HepG2 (cell line): Measurements from ENCODE around the gene ARL8A. TPM values are rescaled to one million over a fixed set of nuclear protein-coding genes. Genes with fewer than 3 reads are reported as not detected.
A peak's percentile ranks its signal among the peaks of the same experiment; 100 is the strongest.

Experiments used
- AKAP8 ChIP-seq: sonication (generic); formaldehyde crosslinking; IDR thresholded peaks from 2 replicates; pipeline ENCODE4 v1.5.1; 2020; ENCODE audit warnings: mild to moderate bottlenecking, missing genetic modification reagents
- ARID3A ChIP-seq: IDR thresholded peaks from 2 replicates; pipeline ENCODE4 v1.6.1; 2012; ENCODE audit warnings: low read depth, low read length, improper control_type of control experiment
- ARNT2 ChIP-seq: sonication (generic); formaldehyde crosslinking; IDR thresholded peaks from 2 replicates; pipeline ENCODE4 v1.8.0; 2022; ENCODE audit warnings: mild to moderate bottlenecking, low read depth, missing genetic modification reagents, moderate library complexity
- BRCA1 ChIP-seq: sonication (generic); formaldehyde crosslinking; IDR thresholded peaks from 2 replicates; pipeline ENCODE4 v1.4.0; 2020; ENCODE audit warnings: missing genetic modification reagents
- CCDC6 ChIP-seq: sonication (generic); formaldehyde crosslinking; IDR thresholded peaks from 2 replicates; pipeline ENCODE4 v1.8.1; 2022; ENCODE audit warnings: mild to moderate bottlenecking, missing genetic modification reagents, moderate library complexity
- CREM ChIP-seq, 2 experiments: sonication (generic) in 1 of 2; formaldehyde crosslinking in 1 of 2; IDR thresholded peaks; 2 replicates each; pipeline versions ENCODE4 v1.4.0 to v1.6.1; 2016 to 2020; ENCODE audit warnings: antibody characterized with exemption in 1 of 2, mild to moderate bottlenecking in 1 of 2, missing genetic modification reagents in 1 of 2
- DRAP1 ChIP-seq: IDR thresholded peaks from 2 replicates; pipeline ENCODE4 v1.6.1; 2016; ENCODE audit warnings: missing genetic modification reagents, missing compliant biosample characterization
- ELF3 ChIP-seq: IDR thresholded peaks from 2 replicates; pipeline ENCODE4 v1.6.1; 2016; ENCODE audit warnings: missing genetic modification reagents, missing compliant biosample characterization
- GABPA ChIP-seq, 2 experiments: IDR thresholded peaks; 2 replicates each; pipeline ENCODE4 v1.6.1; 2011 to 2016; ENCODE audit warnings: low read depth in 2 of 2, low read length in 1 of 2, missing biosample characterization in 1 of 2, missing genetic modification characterization in 1 of 2
- HIC2 ChIP-seq: sonication (generic); formaldehyde crosslinking; IDR thresholded peaks from 2 replicates; pipeline ENCODE4 v1.9.0; 2022; ENCODE audit warnings: low read depth, missing genetic modification reagents
- HNRNPL ChIP-seq: fragments of 200-400 bp; formaldehyde crosslinking; IDR thresholded peaks from 2 replicates; pipeline ENCODE4 v1.6.1; 2017; ENCODE audit warnings: mild to moderate bottlenecking, low read depth, low read length
- KLF12 ChIP-seq: sonication (generic); formaldehyde crosslinking; IDR thresholded peaks from 2 replicates; pipeline ENCODE4 v1.4.0; 2020; ENCODE audit warnings: missing genetic modification reagents, borderline replicate concordance
- NFE2 ChIP-seq: sonication (generic); formaldehyde crosslinking; IDR thresholded peaks from 2 replicates; pipeline ENCODE4 v1.4.0; 2020; ENCODE audit warnings: missing genetic modification reagents
- ZBTB20 ChIP-seq: sonication (generic); formaldehyde crosslinking; IDR thresholded peaks from 2 replicates; pipeline ENCODE4 v1.8.1; 2023; ENCODE audit warnings: missing genetic modification reagents, low read depth, mild to moderate bottlenecking, borderline replicate concordance
- ZBTB39 ChIP-seq: sonication (generic); formaldehyde crosslinking; IDR thresholded peaks from 2 replicates; pipeline ENCODE4 v1.5.0; 2020; ENCODE audit warnings: missing genetic modification reagents
- ZC3H13 ChIP-seq: sonication (generic); formaldehyde crosslinking; IDR thresholded peaks from 2 replicates; pipeline ENCODE4 v1.8.1; 2023; ENCODE audit warnings: mild to moderate bottlenecking, missing genetic modification reagents, moderate library complexity
- ZFY ChIP-seq: sonication (generic); formaldehyde crosslinking; IDR thresholded peaks from 2 replicates; pipeline ENCODE4 v1.4.0; 2020; ENCODE audit warnings: missing genetic modification reagents
- ZNF292 ChIP-seq: sonication (generic); formaldehyde crosslinking; IDR thresholded peaks from 2 replicates; pipeline ENCODE4 v1.8.1; 2022; ENCODE audit warnings: mild to moderate bottlenecking, low read depth, missing genetic modification reagents, borderline replicate concordance
- ZNF552 ChIP-seq: sonication (generic); formaldehyde crosslinking; IDR thresholded peaks from 2 replicates; pipeline ENCODE4 v1.9.0; 2022; ENCODE audit warnings: missing genetic modification reagents, mild to moderate bottlenecking, borderline replicate concordance
- ZNF572 ChIP-seq: sonication (generic); formaldehyde crosslinking; IDR thresholded peaks from 2 replicates; pipeline ENCODE4 v1.5.1; 2020; ENCODE audit warnings: mild to moderate bottlenecking, missing genetic modification reagents
- ZNF614 ChIP-seq: IDR thresholded peaks from 2 replicates; pipeline ENCODE4 v1.6.1; 2018; ENCODE audit warnings: missing biosample characterization, missing genetic modification reagents, inconsistent platforms, borderline replicate concordance
- ZNF670 ChIP-seq: sonication (generic); formaldehyde crosslinking; IDR thresholded peaks from 2 replicates; pipeline ENCODE4 v1.8.0; 2022; ENCODE audit warnings: mild to moderate bottlenecking, missing genetic modification reagents, borderline replicate concordance
- ZNF781 ChIP-seq: sonication (generic); formaldehyde crosslinking; IDR thresholded peaks from 2 replicates; pipeline ENCODE4 v1.5.1; 2020; ENCODE audit warnings: borderline replicate concordance, mild to moderate bottlenecking, missing genetic modification reagents; ENCODE audit errors: not compliant biosample characterization
- polyA plus RNA-seq, 8 experiments: library from polyadenylated mRNA; depleted of rRNA in 3 of 8; stranded (reverse) in 7 of 8; unstranded in 1 of 8; fragments of >200 nt; fragmentation: Illumina TruSeq in 4 of 8; extraction: Trizol in 4 of 8; gene quantifications; 2 replicates each; pipeline versions ENCODE4 v1.2.1 to v1.2.3, GENCODE V29; 2011 to 2016; ENCODE audit warnings: low read depth in 4 of 8, missing spikeins in 1 of 8, mixed read lengths in 1 of 8; ENCODE audit not compliant: insufficient read depth in 1 of 8
- total RNA-seq, 5 experiments: library from RNA; depleted of rRNA; stranded (reverse); fragments of >200 nt; fragmentation: Illumina TruSeq; extraction: Trizol; gene quantifications; 2 replicates each; pipeline ENCODE4 v1.2.3, GENCODE V29; 2016; ENCODE audit warnings: low read depth in 1 of 5

ARL8A gene
- total and polyA plus RNA-seq, 2 of the 13 experiments (the other 11 are each of a cell fraction or from before 2014, with no cell fraction given) = 2.7 to 23.4 TPM

- TF ChIP-seq ZNF781 (CRISPR knock-in tag) = no peak
- peak; percentile 24; the same call in 1 of the 2 replicates for TF ChIP-seq HIC2 (CRISPR knock-in tag)
- no peak for TF ChIP-seq BRCA1 (CRISPR knock-in tag)
- TF ChIP-seq GABPA (IDR thresholded peaks at IDR 0.05; ENCODE audit: low read depth, low read length) = no peak
- peak; percentile 13 for TF ChIP-seq GABPA (CRISPR knock-in tag; IDR thresholded peaks at IDR 0.05; ENCODE audit: low read depth)
- peak; percentile 97 for TF ChIP-seq DRAP1 (CRISPR knock-in tag)
- peak; percentile 62; the same call in 1 of the 2 replicates for TF ChIP-seq ZNF670 (CRISPR knock-in tag)
- peak; percentile 70 for TF ChIP-seq ZFY (CRISPR knock-in tag)
- TF ChIP-seq ZNF572 (CRISPR knock-in tag) = 0 out of 2 replicates have a peak, but pooled peaks have one; percentile 7
- peak; percentile 24; the same call in 1 of the 2 replicates for TF ChIP-seq ZBTB39 (CRISPR knock-in tag)
- peak; percentile 64; the same call in 1 of the 2 replicates for TF ChIP-seq ARNT2 (CRISPR knock-in tag)
- peak; percentile 58; the same call in 1 of the 2 replicates for TF ChIP-seq ZC3H13 (CRISPR knock-in tag)
- TF ChIP-seq ZBTB20 (CRISPR knock-in tag) = no peak; the same call in 1 of the 2 replicates
- peak; percentile 33; the same call in 1 of the 2 replicates for TF ChIP-seq CREM (IDR thresholded peaks at IDR 0.05)
- TF ChIP-seq CREM (CRISPR knock-in tag; IDR thresholded peaks at IDR 0.05) = no peak
- peak; percentile 33; the same call in 1 of the 2 replicates for TF ChIP-seq ZNF292 (CRISPR knock-in tag)
- TF ChIP-seq HNRNPL = 0 out of 2 replicates have a peak, but pooled peaks have one; percentile 12
- TF ChIP-seq CCDC6 = peak; percentile 57; the same call in 1 of the 2 replicates
- TF ChIP-seq ARID3A = no peak; the same call in 1 of the 2 replicates
- TF ChIP-seq ZNF552 (CRISPR knock-in tag) = no peak
- TF ChIP-seq ZNF614 (CRISPR knock-in tag) = 0 out of 2 replicates have a peak, but pooled peaks have one; percentile 52
- TF ChIP-seq AKAP8 (CRISPR knock-in tag) = peak; percentile 58; the same call in 1 of the 2 replicates
- TF ChIP-seq NFE2 (CRISPR knock-in tag) = no peak
- TF ChIP-seq KLF12 = 0 out of 2 replicates have a peak, but pooled peaks have one; percentile 31
- peak; percentile 78 for TF ChIP-seq ELF3 (CRISPR knock-in tag)
These were observed 58.7 kb downstream of the ARL8A start (continued) for GRCh38 chr1:202085682-202086373.
